Colonic mucosa (tissue), 4 donors: Measurements from ENCODE around the gene PITPNB. TPM values are rescaled to one million over a fixed set of nuclear protein-coding genes. Genes with fewer than 3 reads are reported as not detected.

Experiments used
- DNase-seq: peaks from one replicate; pipeline ENCODE4 v3.0.0-alpha.2; 2020
- H3K27ac ChIP-seq: fragments of 200-600 bp; one replicate; pipeline ENCODE4 v1.8.0; 2021
- H3K27me3 ChIP-seq: fragments of 200-600 bp; one replicate; pipeline ENCODE4 v1.8.0; 2021
- H3K36me3 ChIP-seq: fragments of 200-600 bp; one replicate; pipeline ENCODE4 v1.8.0; 2021
- H3K4me1 ChIP-seq: fragments of 200-600 bp; one replicate; pipeline ENCODE4 v1.8.0; 2021; ENCODE audit warnings: mild to moderate bottlenecking
- H3K4me3 ChIP-seq: fragments of 200-600 bp; one replicate; pipeline ENCODE4 v1.8.0; 2021
- H3K9ac ChIP-seq, 2 donors: one replicate each; pipeline ENCODE4 v1.7.0; 2013; ENCODE audit warnings: control low read depth in 2 of 2, low read depth in 2 of 2, low read length in 2 of 2
- H3K9me3 ChIP-seq: fragments of 200-600 bp; one replicate; pipeline ENCODE4 v1.8.0; 2021
- intact Hi-C: fragments of 100-400 bp; cut with DNase I; formaldehyde crosslinking; loops from one replicate; pipeline ENCODE4 v1.14.1; 2022
- total RNA-seq, 2 donors: library from RNA; stranded (reverse); fragmentation: NEBNext Ultra II Directional in 1 of 2; extraction: Animal tissue kit (Norgen Biotek cat#: 25700) in 1 of 2; gene quantifications; one replicate each; pipeline ENCODE4 v1.2.1, GENCODE V29; 2021
- TF ChIP-seq, protein P1 (sequence below): fragments of 200-600 bp; IDR thresholded peaks from one replicate; pipeline ENCODE4 v1.8.0; 2022; ENCODE audit warnings: antibody characterized with exemption, mild to moderate bottlenecking
- donor health status: healthy.
- donor health status: DM: no; HTN: no; CAD: no.
- donor health status: DM: no; HTN: no; CAD: no.

Gene PITPNB
- total RNA-seq, 2 donors from 2014 or later = 40.0 to 51.6 TPM

GRCh38 chr22:27906241-27906640 is 12.8 kb downstream of the PITPNB start:
- Histone ChIP-seq H3K4me1 (no peaks in the 10 kb centered on the region), H3K9ac (no peak overlapping the region), H3K36me3 (no peaks in the 10 kb centered on the region), H3K9me3 (no peaks in the 10 kb centered on the region), H3K27me3 (no peaks in the 10 kb centered on the region), H3K27ac (no peak overlapping the region), H3K4me3 (no peak overlapping the region)
- no peak for DNase-seq
- TF ChIP-seq, protein P1, sequence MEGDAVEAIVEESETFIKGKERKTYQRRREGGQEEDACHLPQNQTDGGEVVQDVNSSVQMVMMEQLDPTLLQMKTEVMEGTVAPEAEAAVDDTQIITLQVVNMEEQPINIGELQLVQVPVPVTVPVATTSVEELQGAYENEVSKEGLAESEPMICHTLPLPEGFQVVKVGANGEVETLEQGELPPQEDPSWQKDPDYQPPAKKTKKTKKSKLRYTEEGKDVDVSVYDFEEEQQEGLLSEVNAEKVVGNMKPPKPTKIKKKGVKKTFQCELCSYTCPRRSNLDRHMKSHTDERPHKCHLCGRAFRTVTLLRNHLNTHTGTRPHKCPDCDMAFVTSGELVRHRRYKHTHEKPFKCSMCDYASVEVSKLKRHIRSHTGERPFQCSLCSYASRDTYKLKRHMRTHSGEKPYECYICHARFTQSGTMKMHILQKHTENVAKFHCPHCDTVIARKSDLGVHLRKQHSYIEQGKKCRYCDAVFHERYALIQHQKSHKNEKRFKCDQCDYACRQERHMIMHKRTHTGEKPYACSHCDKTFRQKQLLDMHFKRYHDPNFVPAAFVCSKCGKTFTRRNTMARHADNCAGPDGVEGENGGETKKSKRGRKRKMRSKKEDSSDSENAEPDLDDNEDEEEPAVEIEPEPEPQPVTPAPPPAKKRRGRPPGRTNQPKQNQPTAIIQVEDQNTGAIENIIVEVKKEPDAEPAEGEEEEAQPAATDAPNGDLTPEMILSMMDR = no peak
- intact Hi-C loops = no loop called here

DNA sequence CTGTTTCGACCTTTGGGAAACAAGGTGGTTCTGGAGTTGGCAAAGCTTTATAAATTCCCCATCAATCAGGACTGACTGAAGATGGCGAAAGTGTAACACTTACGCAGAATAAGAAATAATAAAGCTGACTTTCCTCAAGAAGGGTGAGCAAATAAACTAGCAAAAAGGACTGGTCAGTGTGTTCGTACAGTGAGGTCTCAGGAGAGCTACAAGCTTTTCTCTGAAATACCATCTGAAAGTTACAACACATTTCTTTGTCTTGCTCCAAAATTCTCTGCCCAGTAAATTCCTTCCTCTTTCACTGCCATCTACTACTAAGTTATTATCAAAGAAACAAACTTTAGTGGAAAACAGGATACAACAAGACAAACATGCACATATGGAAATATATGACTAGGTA is 13.4 kb downstream of the PITPNB start:
- H3K9me3 ChIP-seq = no peaks in the 10 kb centered on the region
- TF ChIP-seq, protein P1 = no peak
- H3K27ac ChIP-seq = no peak overlapping the region
- DNase-seq = no peak
- no peaks in the 10 kb centered on the region for H3K27me3 ChIP-seq
- intact Hi-C loops = no loop called here
- H3K9ac ChIP-seq = no peak overlapping the region
- H3K4me3 ChIP-seq = no peak overlapping the region
- no peaks in the 10 kb centered on the region for H3K36me3 ChIP-seq
- H3K4me1 ChIP-seq = no peaks in the 10 kb centered on the region

DNA sequence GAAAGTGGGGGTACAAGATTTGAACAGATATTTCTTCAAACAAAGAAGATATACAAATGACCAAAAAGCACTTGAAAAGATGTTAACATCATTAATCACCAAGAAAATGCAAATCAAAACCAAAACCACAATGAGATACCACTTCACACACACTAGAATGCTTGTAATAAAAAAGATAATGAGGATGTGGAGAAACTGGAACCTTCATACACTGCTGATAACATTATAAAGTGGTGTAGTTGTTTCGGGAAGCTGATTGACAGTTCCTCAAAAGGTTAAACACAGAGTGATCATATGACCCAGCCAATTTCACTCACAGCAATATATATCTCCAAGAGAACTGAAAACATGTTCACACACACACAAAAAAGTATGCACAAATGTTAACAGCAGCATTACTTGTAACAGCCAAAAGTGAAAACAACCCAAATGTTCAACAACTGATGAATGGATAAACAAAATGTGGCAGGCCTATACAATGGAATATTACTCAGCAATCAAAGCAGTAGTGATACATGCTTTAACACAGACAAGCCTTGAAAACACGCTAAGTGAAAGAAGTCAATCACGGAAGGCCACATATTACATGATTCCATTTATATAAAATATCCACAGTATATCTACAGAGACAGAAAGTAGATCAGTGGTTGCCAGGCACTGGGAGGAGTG is 15.1 kb downstream of the PITPNB start:
- no peak overlapping the region for H3K9ac ChIP-seq

GRCh38 chr22:27900153-27900552 is 18.9 kb downstream of the PITPNB start:
- H3K27ac ChIP-seq = no peak overlapping the region
- no peaks in the 10 kb centered on the region for H3K4me1 ChIP-seq
- no peak overlapping the region for H3K9ac ChIP-seq
- H3K4me3 ChIP-seq = no peak overlapping the region
- no peaks in the 10 kb centered on the region for H3K36me3 ChIP-seq
- no peaks in the 10 kb centered on the region for H3K9me3 ChIP-seq
- no peaks in the 10 kb centered on the region for H3K27me3 ChIP-seq
- DNase-seq = no peak
- intact Hi-C loops = no loop called here
- TF ChIP-seq, protein P1 = no peak

More for the DNA sequence above, 15.1 kb downstream of the PITPNB start:
- intact Hi-C loops = no loop called here
- Histone ChIP-seq H3K27me3 (no peaks in the 10 kb centered on the region), H3K27ac (no peak overlapping the region), H3K9me3 (no peaks in the 10 kb centered on the region), H3K36me3 (no peaks in the 10 kb centered on the region), H3K4me1 (no peaks in the 10 kb centered on the region), H3K4me3 (no peak overlapping the region)
- TF ChIP-seq, protein P1 = no peak
- DNase-seq = no peak

- no peak overlapping the region for H3K4me3 ChIP-seq
- H3K27me3 ChIP-seq = no peaks in the 10 kb centered on the region
- H3K4me1 ChIP-seq = no peaks in the 10 kb centered on the region
- TF ChIP-seq, protein P1 = no peak
- no peak for DNase-seq
- H3K36me3 ChIP-seq = no peaks in the 10 kb centered on the region
- no peaks in the 10 kb centered on the region for H3K9me3 ChIP-seq
- no peak overlapping the region for H3K27ac ChIP-seq
- intact Hi-C loops = no loop called here
- H3K9ac ChIP-seq = no peak overlapping the region
Measured at GRCh38 chr22:27896245-27896644, 22.8 kb downstream of the PITPNB start.
